Measurements from ENCODE around the gene CCDC134. TPM values are rescaled to one million over a fixed set of nuclear protein-coding genes. Genes with fewer than 3 reads are reported as not detected.

The CCDC134 gene
- total RNA-seq (15.0 TPM), polyA plus RNA-seq (2.4 TPM)

GRCh38 chr22:41800348-41801146 is at the start of gene CCDC134:
TSS of gene CCDC134 (plus strand) at chr22:41800679. CDS start at chr22:41808891, 8,212 bp downstream.
- H3K4me1 ChIP-seq (ENCODE audit: insufficient read depth) = no peaks in the 10 kb centered on the region
- DNase-seq (ENCODE audit: extremely low spot score) = peak; percentile 63
- H3K36me3 ChIP-seq (ENCODE audit: insufficient read depth) = no peaks in the 10 kb centered on the region
- peak within 1 kb of the TSS; percentile 73 for H3K27ac ChIP-seq (ENCODE audit: low read depth)
- under 1% methylated on average over 52 of the region's 52 CpGs for WGBS
- H3K4me3 ChIP-seq (ENCODE audit: low read depth, low read length) = peak within 1 kb of the TSS; percentile 68

DNA sequence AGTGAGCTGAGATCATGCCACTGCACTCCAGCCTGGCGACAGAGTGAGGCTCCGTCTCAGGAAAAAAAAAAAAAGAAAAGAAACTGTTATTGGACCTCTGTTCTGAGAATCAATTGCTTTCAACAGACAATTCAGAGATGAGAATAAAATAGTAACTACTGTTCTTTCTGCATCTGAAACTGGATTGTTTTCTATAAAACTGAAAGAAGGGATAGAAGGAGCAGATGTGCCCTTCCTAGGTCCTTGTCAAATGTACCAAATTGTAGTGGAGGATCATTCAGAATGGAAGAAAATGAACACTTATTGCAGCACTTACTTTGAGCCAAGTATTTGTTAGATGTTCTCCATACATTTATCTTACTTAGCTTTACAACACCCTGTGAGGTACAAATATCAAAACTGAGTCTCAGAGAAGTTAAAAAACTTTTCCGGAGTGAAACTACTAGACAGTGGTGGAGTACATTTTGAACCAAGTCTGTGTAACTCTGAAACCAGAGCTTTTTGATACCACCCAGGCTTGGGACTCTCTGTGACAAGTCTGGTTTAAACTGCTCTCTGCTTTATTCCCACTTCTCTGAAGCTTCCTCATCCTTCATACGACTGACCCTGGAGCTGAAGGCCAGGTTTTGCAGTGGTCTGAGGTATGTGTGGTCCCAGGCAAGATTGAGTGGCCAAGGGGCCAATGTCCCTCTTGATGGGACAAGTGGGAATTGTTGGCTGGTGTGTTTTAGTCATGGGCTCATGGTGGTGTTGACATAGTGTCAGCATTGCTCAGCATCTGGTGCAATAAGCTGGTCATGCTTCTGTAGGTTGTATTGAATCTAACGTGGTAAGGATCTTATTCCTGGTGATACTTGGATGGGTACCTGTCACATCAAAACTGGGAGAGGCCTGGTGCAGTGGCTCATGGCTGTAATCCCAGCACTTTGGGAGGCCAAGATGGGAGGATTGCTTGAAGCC is 48.2 kb upstream of the CCDC134 start:
- H3K4me1 ChIP-seq (ENCODE audit: insufficient read depth) = no peaks in the 10 kb centered on the region
- no peak overlapping the region for H3K4me3 ChIP-seq (ENCODE audit: low read depth, low read length)
- H3K36me3 ChIP-seq (ENCODE audit: insufficient read depth) = no peaks in the 10 kb centered on the region
- H3K27ac ChIP-seq (ENCODE audit: low read depth) = no peak overlapping the region
- WGBS = 79% methylated on average over 5 of the region's 5 CpGs
- no peak for DNase-seq (ENCODE audit: extremely low spot score)

- H3K4me3 ChIP-seq (ENCODE audit: low read depth, low read length) = no peak overlapping the region
- WGBS = 50% methylated on average over 2 of the region's 2 CpGs
- no peaks in the 10 kb centered on the region for H3K4me1 ChIP-seq (ENCODE audit: insufficient read depth)
- no peaks in the 10 kb centered on the region for H3K36me3 ChIP-seq (ENCODE audit: insufficient read depth)
- H3K27ac ChIP-seq (ENCODE audit: low read depth) = no peak overlapping the region
- DNase-seq (ENCODE audit: extremely low spot score) = no peak
These were observed 46.5 kb upstream of the CCDC134 start for GRCh38 chr22:41753984-41754383.

- no peaks in the 10 kb centered on the region for H3K36me3 ChIP-seq (ENCODE audit: insufficient read depth)
- H3K4me1 ChIP-seq (ENCODE audit: insufficient read depth) = no peaks in the 10 kb centered on the region
- no peak overlapping the region for H3K4me3 ChIP-seq (ENCODE audit: low read depth, low read length)
- H3K27ac ChIP-seq (ENCODE audit: low read depth) = no peak overlapping the region
- 95% methylated on average over 5 of the region's 5 CpGs for WGBS
- DNase-seq (ENCODE audit: extremely low spot score) = no peak
These were observed 43.0 kb upstream of the CCDC134 start for GRCh38 chr22:41757502-41757901.

DNA sequence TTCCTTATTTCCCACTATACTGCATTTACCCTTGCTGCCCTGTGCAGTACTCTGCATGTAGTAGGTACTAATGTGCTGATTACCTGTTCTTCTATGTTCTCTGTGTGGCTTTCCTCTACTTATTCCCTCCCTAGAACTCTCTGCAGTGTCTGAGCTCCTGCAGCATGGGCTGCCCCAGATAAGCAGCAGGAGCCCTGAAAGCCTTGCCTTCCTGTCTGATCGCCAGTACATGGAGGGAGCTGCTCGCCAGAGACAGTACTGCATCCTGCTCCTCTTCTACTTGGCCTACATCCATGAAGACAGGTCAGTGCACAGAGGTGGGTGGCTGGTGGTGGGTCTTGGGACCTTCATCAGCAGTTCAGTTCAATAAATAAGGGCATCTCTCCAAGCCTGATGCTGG is 42.2 kb upstream of the CCDC134 start:
- Histone ChIP-seq H3K36me3 (ENCODE audit: insufficient read depth) (no peaks in the 10 kb centered on the region), H3K4me3 (ENCODE audit: low read depth, low read length) (no peak overlapping the region), H3K27ac (ENCODE audit: low read depth) (no peak overlapping the region), H3K4me1 (ENCODE audit: insufficient read depth) (no peaks in the 10 kb centered on the region)
- DNase-seq (ENCODE audit: extremely low spot score) = no peak
- 76% methylated on average over 2 of the region's 2 CpGs for WGBS

DNA sequence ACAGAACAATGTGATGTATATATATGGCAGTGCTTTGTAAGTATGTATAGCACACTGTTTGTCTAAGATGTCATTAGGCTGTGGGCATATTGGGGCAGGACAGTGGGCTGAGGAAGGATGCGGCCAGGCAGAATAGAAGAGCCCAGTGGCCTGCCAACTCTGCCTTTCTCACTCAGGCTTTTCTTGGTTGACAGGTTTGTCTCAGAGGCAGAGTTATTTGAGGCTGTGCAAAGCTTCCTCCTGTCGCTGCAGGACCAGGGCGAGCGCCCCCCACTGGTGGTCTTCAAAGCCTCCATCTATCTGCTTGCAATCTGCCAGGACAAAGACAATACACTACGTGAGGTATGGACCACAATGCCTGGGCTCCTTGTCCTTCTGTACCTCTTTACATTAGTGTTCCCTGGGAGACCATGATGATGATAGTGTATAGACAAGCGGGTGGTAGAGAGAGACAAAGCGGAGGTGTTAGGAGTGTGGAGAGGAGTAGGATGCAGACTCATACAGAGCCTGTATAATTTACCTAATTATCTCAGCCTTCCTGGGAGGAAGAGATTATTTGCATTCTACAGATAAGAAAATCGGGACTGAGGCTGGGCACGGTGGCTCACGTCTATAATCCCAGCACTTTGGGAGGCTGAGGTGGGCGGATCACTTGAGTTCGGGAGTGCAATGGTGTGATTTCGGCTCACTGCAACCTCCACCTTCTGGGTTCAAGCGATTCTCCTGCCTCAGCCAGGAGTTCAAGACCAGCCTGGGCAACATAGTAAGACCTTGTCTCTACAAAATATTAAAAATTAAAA is 37.3 kb upstream of the CCDC134 start:
- no peak overlapping the region for H3K27ac ChIP-seq (ENCODE audit: low read depth)
- H3K36me3 ChIP-seq (ENCODE audit: insufficient read depth) = no peaks in the 10 kb centered on the region
- DNase-seq (ENCODE audit: extremely low spot score) = peak; percentile 31
- H3K4me3 ChIP-seq (ENCODE audit: low read depth, low read length) = no peak overlapping the region
- WGBS = 53% methylated on average over 14 of the region's 14 CpGs
- H3K4me1 ChIP-seq (ENCODE audit: insufficient read depth) = no peaks in the 10 kb centered on the region

- Histone ChIP-seq H3K4me3 (ENCODE audit: low read depth, low read length) (no peak overlapping the region), H3K36me3 (ENCODE audit: insufficient read depth) (no peaks in the 10 kb centered on the region), H3K4me1 (ENCODE audit: insufficient read depth) (no peaks in the 10 kb centered on the region), H3K27ac (ENCODE audit: low read depth) (no peak overlapping the region)
- WGBS = 62% methylated on average over 5 of the region's 5 CpGs
- DNase-seq (ENCODE audit: extremely low spot score) = no peak
These were observed 34.0 kb upstream of the CCDC134 start for GRCh38 chr22:41766476-41766875.

DNA sequence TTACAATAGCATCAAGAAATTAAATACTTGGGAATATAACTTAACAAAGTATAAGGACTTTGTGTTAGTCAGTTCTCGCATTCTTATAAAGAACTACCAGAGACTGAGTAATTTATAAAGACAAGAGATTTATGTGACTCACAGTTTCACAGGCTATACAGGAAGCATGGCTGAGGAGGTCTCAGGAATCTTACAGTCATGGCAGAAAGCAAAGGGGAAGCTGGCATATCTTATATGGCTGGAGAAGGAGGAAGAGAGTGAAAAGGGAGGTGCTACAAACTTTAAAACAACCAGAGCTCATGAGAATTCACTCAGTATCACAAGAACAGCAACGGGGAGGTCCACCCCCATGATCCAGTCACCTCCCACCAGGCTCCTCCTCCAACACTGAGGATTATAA is 32.0 kb upstream of the CCDC134 start:
- 53% methylated on average over 2 of the region's 2 CpGs for WGBS
- no peak for DNase-seq (ENCODE audit: extremely low spot score)
- no peaks in the 10 kb centered on the region for H3K4me1 ChIP-seq (ENCODE audit: insufficient read depth)

GRCh38 chr22:41770715-41771468 is 29.6 kb upstream of the CCDC134 start:
- no peaks in the 10 kb centered on the region for H3K36me3 ChIP-seq (ENCODE audit: insufficient read depth)
- H3K4me1 ChIP-seq (ENCODE audit: insufficient read depth) = no peaks in the 10 kb centered on the region
- DNase-seq (ENCODE audit: extremely low spot score) = no peak
- WGBS = 84% methylated on average over 5 of the region's 5 CpGs
- H3K4me3 ChIP-seq (ENCODE audit: low read depth, low read length) = no peak overlapping the region
- H3K27ac ChIP-seq (ENCODE audit: low read depth) = no peak overlapping the region

More for the DNA sequence above, 32.0 kb upstream of the CCDC134 start:
- H3K4me3 ChIP-seq (ENCODE audit: low read depth, low read length) = no peak overlapping the region
- no peaks in the 10 kb centered on the region for H3K36me3 ChIP-seq (ENCODE audit: insufficient read depth)
- no peak overlapping the region for H3K27ac ChIP-seq (ENCODE audit: low read depth)

DNA sequence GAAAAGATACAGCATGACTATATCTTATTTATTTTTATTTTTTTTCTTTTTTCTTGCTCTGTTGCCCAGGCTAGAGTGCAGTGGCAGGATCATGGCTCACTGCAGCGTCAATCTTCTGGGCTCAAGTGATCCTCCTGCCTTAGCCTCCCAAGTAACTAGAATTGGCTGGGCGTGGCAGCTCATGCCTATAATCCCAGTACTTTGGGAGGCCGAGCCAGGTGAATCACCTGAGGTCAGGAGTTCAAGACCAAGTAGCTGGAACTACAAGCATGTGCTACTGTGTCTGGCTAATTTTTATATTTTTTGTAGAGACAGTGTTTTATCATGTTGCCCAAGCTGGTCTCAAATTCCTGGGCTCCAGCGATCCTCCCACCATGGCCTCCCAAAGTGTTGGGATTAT is 28.3 kb upstream of the CCDC134 start:
- 94% methylated on average over 4 of the region's 4 CpGs for WGBS

GRCh38 chr22:41772645-41773044 is 27.8 kb upstream of the CCDC134 start:
- H3K4me3 ChIP-seq (ENCODE audit: low read depth, low read length) = no peak overlapping the region
- no peaks in the 10 kb centered on the region for H3K4me1 ChIP-seq (ENCODE audit: insufficient read depth)
- no peak overlapping the region for H3K27ac ChIP-seq (ENCODE audit: low read depth)
- no peak for DNase-seq (ENCODE audit: extremely low spot score)
- H3K36me3 ChIP-seq (ENCODE audit: insufficient read depth) = no peaks in the 10 kb centered on the region

More for the DNA sequence above, 28.3 kb upstream of the CCDC134 start:
- H3K4me3 ChIP-seq (ENCODE audit: low read depth, low read length) = no peak overlapping the region
- H3K4me1 ChIP-seq (ENCODE audit: insufficient read depth) = no peaks in the 10 kb centered on the region
- H3K27ac ChIP-seq (ENCODE audit: low read depth) = no peak overlapping the region
- H3K36me3 ChIP-seq (ENCODE audit: insufficient read depth) = no peaks in the 10 kb centered on the region
- no peak for DNase-seq (ENCODE audit: extremely low spot score)

- DNase-seq (ENCODE audit: extremely low spot score) = no peak
- H3K4me3 ChIP-seq (ENCODE audit: low read depth, low read length) = no peak overlapping the region
- 86% methylated on average over 5 of the region's 5 CpGs for WGBS
These were observed 25.1 kb upstream of the CCDC134 start for GRCh38 chr22:41775338-41775737.

GRCh38 chr22:41775976-41776375 is 24.5 kb upstream of the CCDC134 start:
- no peaks in the 10 kb centered on the region for H3K4me1 ChIP-seq (ENCODE audit: insufficient read depth)
- WGBS = 59% methylated on average over 4 of the region's 4 CpGs
- H3K36me3 ChIP-seq (ENCODE audit: insufficient read depth) = no peaks in the 10 kb centered on the region
- H3K27ac ChIP-seq (ENCODE audit: low read depth) = no peak overlapping the region
- no peak for DNase-seq (ENCODE audit: extremely low spot score)
- no peak overlapping the region for H3K4me3 ChIP-seq (ENCODE audit: low read depth, low read length)

More at GRCh38 chr22:41775338-41775737, 25.1 kb upstream of the CCDC134 start:
- Histone ChIP-seq H3K4me1 (ENCODE audit: insufficient read depth) (no peaks in the 10 kb centered on the region), H3K27ac (ENCODE audit: low read depth) (no peak overlapping the region), H3K36me3 (ENCODE audit: insufficient read depth) (no peaks in the 10 kb centered on the region)
